Epithelial cell of esophagus (primary cell): Measurements from ENCODE around the gene AFF1.

Experiments
- DNase-seq: peaks from one replicate; pipeline ENCODE4 v3.0.0; 2010; ENCODE audit warnings: low read depth
- H3K4me3 ChIP-seq: 2 replicates; pipeline ENCODE4 v1.5.1; 2011; ENCODE audit warnings: mild to moderate bottlenecking, low read length, control low read depth
- TF ChIP-seq, protein P1 (sequence below): IDR thresholded peaks from 2 replicates; pipeline ENCODE4 v1.5.1; 2011; ENCODE audit warnings: low read depth, mild to moderate bottlenecking, low read length, control low read depth, inconsistent platforms; ENCODE audit not compliant: insufficient read depth; ENCODE audit errors: missing control alignments

The AFF1 gene

DNA sequence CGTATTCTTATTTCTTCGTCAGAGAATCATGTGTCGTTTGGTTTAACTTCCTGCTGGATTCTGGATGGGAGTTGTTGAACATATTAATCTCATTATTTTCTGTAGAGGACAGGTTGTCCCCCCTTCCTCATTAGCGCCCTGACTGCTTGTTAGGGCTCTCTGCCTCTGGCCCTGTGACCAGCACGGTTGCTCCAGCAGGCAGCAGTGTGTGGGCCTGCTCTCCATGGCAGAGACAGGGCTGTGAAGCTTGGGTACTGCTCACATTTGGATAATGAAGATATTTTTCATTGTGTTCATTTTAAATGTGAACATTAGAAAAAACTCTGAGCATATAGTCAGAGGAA is 182.9 kb downstream of the AFF1 start:
- no peak for DNase-seq
- no peak overlapping the region for H3K4me3 ChIP-seq
- TF ChIP-seq, protein P1, sequence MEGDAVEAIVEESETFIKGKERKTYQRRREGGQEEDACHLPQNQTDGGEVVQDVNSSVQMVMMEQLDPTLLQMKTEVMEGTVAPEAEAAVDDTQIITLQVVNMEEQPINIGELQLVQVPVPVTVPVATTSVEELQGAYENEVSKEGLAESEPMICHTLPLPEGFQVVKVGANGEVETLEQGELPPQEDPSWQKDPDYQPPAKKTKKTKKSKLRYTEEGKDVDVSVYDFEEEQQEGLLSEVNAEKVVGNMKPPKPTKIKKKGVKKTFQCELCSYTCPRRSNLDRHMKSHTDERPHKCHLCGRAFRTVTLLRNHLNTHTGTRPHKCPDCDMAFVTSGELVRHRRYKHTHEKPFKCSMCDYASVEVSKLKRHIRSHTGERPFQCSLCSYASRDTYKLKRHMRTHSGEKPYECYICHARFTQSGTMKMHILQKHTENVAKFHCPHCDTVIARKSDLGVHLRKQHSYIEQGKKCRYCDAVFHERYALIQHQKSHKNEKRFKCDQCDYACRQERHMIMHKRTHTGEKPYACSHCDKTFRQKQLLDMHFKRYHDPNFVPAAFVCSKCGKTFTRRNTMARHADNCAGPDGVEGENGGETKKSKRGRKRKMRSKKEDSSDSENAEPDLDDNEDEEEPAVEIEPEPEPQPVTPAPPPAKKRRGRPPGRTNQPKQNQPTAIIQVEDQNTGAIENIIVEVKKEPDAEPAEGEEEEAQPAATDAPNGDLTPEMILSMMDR: no peak

DNA sequence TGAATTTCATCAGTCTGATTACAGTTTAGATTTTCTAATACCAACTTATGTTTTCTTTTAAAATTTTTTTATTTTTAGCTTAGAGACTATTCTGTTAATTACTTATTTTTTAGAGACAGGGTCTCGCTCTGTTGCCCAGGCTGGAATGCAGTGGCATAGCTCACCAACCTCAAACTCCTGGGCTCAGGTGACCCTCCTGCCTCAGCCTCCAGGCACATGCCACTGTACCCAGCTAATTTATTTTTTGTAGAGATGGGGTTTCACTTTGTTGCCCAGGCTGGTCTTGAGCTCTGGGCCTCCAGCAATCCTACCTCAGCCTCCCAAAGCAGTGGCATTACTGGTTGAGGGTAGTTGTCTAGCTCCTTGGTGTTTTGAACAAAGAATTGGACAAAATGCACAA is 183.6 kb downstream of the AFF1 start:
- TF ChIP-seq, protein P1: no peak
- no peak overlapping the region for H3K4me3 ChIP-seq
- no peak for DNase-seq

DNA sequence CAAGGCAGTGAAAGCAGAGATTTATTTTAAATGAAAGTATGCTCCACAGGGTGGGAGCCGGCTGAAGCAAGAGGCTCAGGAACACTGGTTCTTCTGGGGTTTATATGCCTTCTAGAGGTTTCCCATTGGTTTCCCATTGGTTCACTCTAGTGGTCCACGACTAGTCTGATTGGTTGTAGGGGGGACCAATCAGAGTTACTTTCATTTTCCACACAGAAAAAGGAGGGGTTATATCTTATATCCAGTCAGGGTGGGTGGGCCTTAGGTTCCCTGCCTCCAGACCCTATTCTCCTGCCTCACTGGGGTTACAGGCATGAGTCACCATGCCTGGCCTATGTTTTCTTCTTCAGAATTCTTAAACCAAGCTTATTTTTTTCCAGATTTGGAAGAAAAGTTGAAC is 184.0 kb downstream of the AFF1 start:
- TF ChIP-seq, protein P1: no peak
- DNase-seq: peak; percentile 18
- no peak overlapping the region for H3K4me3 ChIP-seq

DNA sequence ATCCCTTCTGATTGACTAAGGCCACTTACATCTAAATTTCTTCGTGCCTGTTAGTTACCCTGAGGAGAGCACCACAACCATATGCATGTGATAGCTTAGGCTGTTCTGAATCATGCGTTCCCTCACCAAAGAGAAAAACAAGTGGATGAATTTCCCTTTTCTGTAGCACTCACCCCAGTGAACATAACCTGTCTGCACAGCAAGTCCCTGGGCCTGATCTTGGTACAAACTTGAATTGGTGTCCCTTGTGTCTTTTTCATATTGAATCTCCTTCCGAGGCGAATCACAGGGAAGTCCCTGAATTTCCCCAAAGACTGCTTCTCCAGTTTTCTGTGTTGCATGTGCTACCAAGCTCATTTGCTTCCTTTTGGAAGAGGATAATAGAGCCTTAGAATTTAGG is 185.2 kb downstream of the AFF1 start:
- H3K4me3 ChIP-seq: no peak overlapping the region
- DNase-seq: peak; percentile 21
- TF ChIP-seq, protein P1: no peak

DNA sequence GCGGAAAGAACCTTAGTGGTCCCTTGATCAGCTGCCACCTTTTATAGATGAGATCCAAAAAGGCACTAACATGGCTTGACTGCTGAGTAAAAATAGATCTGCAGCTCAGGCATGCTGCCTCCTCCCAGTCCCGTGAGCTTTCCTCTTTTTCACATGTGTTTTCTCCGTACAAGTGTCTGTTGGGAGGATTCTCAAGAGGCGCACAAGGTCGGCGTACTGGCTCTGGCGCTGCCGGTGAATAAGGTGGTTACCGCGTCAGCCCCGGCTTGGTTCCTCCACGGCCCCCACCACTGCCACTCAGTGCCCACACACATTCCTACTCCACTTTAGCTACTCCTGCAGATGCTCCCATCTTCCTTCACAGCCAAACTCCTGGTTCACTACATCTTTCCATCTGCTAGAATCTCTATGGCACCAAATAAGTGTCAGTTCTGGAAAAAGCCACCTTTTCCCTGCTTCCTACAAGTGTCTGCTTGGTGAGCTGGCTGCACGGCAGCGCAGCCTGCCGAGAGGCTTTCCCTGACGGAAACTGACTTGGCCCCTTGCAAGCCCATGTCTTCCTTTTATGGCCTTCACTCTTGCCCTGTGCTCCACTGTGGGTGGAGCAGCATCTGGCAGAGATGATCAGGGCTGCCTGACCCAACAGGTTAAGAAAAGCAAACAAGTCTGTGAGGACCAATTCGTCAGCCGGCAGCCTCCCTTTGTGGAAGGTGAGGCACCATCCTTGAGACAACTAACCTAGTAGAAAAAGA is 185.8 kb downstream of the AFF1 start:
- H3K4me3 ChIP-seq: no peak overlapping the region
- TF ChIP-seq, protein P1: peak; percentile 37
- peak; percentile 97 for DNase-seq

DNA sequence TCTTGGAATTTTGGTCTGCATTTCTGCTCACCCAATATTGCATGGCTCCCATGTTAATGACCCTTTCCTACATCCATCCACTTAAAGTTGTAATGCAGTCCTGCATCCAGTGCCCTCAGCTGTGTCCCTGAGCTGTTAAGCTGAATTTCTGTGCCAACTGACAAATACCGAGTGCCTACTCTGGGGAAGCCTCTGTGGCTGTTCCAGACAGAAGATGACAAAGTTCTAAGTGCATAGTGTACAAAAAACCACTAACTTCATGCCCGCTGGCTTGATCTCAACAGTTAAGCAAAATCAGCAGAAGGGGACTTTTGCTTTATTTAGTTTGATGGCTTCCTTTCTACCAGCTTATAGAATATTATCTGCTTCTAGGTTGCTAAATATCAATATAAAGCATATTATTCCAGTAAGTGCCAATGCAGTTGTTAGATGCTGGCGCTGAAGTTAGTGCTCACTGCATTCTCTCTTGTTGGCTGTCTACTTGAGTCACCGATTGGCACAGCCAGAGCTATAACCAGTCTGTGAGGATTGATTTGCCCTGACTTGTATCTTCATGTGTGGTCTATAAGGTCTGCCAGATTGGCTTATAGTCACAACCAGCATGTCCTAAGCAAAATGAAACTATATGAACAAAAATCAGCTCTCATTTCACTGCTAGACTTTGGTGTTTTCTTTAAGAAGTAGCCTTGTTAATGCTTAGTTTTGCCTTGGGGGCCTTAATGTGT is 186.7 kb downstream of the AFF1 start:
- peak; percentile 99 for DNase-seq
- TF ChIP-seq, protein P1: no peak
- H3K4me3 ChIP-seq: peak overlapping the region; percentile 49

DNA sequence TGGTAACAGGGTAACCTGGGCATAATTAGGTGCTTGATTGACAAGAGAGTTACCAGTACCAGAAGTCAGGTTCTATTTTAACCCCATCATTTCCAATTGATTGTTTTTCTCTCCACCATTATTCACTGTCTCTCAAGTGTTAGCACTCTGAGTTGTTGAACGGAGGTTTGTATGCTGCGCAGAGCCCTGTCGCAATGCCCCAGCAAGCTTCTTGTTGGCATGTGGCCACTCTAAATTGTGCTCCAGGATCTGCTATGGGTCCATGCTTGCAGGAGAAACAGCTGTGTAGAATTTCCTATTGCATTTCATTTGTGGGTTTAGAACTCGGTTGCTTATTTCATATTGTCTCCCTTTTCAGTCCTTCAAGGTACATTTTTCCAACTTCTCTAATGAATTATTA is 187.4 kb downstream of the AFF1 start:
- peak overlapping the region; percentile 49 for H3K4me3 ChIP-seq
- DNase-seq: peak; percentile 85
- TF ChIP-seq, protein P1: no peak
